Suprapubic skin (tissue), 4 donors: ENCODE data around the gene CDC16. TPM values are rescaled to one million over a fixed set of nuclear protein-coding genes. Genes with fewer than 3 reads are reported as not detected.

Experiments
- DNase-seq, 2 donors: peaks; one replicate each; pipeline ENCODE4 v3.0.0-alpha.2; 2019; ENCODE audit warnings: low spot score in 2 of 2
- H3K27ac ChIP-seq: fragments of 200-600 bp; sonication (generic); one replicate; pipeline ENCODE4 v1.5.1; 2019
- H3K27me3 ChIP-seq: fragments of 200-600 bp; sonication (generic); one replicate; pipeline ENCODE4 v1.5.1; 2019
- H3K36me3 ChIP-seq: fragments of 200-600 bp; sonication (generic); one replicate; pipeline ENCODE4 v1.5.1; 2019
- H3K4me1 ChIP-seq: fragments of 200-600 bp; sonication (generic); one replicate; pipeline ENCODE4 v1.5.1; 2019
- H3K4me3 ChIP-seq: fragments of 200-600 bp; sonication (generic); one replicate; pipeline ENCODE4 v1.5.1; 2019; ENCODE audit warnings: mild to moderate bottlenecking
- H3K9me3 ChIP-seq: fragments of 200-600 bp; sonication (generic); one replicate; pipeline ENCODE4 v1.5.1; 2019
- EP300 ChIP-seq: sonication (generic); formaldehyde crosslinking; IDR thresholded peaks from one replicate; pipeline ENCODE4 v1.6.1; 2017; ENCODE audit warnings: antibody characterized with exemption
- POLR2A ChIP-seq, 2 donors: fragments of 450-650 bp; IDR thresholded peaks; one replicate each; pipeline ENCODE4 v1.6.1; 2017; ENCODE audit warnings: antibody characterized with exemption in 2 of 2, mild to moderate bottlenecking in 2 of 2, moderate library complexity in 2 of 2
- POLR2AphosphoS5 ChIP-seq, 3 donors: sonication (generic); formaldehyde crosslinking; IDR thresholded peaks; one replicate each; pipeline ENCODE4 v1.6.1; 2017; ENCODE audit warnings: antibody characterized with exemption in 3 of 3
- WGBS: methylation state at CpG from one replicate; pipeline ENCODE4 v1.1.5; 2018; 5-methylcytosine and 5-hydroxymethylcytosine counted together
- total RNA-seq, 4 donors: library from RNA; depleted of rRNA; stranded (reverse); fragments of >200 nt; gene quantifications; one replicate each; pipeline ENCODE4 v1.1.0, GENCODE V29; 2016
- TF ChIP-seq, protein P1 (sequence below), 2 donors: fragments of 200-600 bp in 1 of 2; fragments of 450-650 bp in 1 of 2; sonication (generic) in 1 of 2; IDR thresholded peaks; one replicate each; pipeline ENCODE4 v1.5.1; 2016 to 2019; ENCODE audit warnings: antibody characterized with exemption in 2 of 2, mild to moderate bottlenecking in 1 of 2, moderate library complexity in 1 of 2

CDC16 gene
- total RNA-seq, 4 donors from 2014 or later = 42.5 to 210 (median 57.2) TPM

DNA sequence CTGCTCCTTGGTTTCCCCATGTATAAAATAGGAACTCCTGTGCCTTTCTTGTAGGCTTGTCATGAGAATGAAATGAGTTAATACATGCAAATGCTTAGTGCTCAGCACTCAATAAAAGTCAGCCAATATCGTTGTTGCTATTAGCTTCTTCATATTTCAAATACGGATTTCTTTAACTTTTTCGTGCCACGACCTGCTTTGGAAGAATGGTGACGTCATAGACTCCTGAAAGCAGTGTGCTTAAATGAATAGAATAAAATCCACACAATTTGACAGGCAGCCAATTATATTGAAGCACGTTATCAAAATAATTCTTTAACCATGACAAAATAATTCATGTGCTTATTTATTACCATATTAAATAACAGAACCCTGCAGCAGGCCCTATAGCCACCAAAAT, 26.6 kb upstream of the CDC16 start:
- H3K9me3 ChIP-seq = peaks cover 3% of the 10 kb centered on the region
- peaks cover 8% of the 10 kb centered on the region for H3K27me3 ChIP-seq
- no peaks in the 10 kb centered on the region for H3K36me3 ChIP-seq
- H3K4me3 ChIP-seq = no peak overlapping the region
- TF ChIP-seq, protein P1, sequence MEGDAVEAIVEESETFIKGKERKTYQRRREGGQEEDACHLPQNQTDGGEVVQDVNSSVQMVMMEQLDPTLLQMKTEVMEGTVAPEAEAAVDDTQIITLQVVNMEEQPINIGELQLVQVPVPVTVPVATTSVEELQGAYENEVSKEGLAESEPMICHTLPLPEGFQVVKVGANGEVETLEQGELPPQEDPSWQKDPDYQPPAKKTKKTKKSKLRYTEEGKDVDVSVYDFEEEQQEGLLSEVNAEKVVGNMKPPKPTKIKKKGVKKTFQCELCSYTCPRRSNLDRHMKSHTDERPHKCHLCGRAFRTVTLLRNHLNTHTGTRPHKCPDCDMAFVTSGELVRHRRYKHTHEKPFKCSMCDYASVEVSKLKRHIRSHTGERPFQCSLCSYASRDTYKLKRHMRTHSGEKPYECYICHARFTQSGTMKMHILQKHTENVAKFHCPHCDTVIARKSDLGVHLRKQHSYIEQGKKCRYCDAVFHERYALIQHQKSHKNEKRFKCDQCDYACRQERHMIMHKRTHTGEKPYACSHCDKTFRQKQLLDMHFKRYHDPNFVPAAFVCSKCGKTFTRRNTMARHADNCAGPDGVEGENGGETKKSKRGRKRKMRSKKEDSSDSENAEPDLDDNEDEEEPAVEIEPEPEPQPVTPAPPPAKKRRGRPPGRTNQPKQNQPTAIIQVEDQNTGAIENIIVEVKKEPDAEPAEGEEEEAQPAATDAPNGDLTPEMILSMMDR (IDR thresholded peaks at IDR 0.05) = no peak
- no peak for TF ChIP-seq POLR2AphosphoS5 (IDR thresholded peaks at IDR 0.05)
- no peak for TF ChIP-seq EP300
- TF ChIP-seq POLR2A (IDR thresholded peaks at IDR 0.05) = no peak
- 38% methylated on average over 6 of the region's 6 CpGs for WGBS
- no peaks in the 10 kb centered on the region for H3K4me1 ChIP-seq
- no peak overlapping the region for H3K27ac ChIP-seq
- no peak for DNase-seq

DNA sequence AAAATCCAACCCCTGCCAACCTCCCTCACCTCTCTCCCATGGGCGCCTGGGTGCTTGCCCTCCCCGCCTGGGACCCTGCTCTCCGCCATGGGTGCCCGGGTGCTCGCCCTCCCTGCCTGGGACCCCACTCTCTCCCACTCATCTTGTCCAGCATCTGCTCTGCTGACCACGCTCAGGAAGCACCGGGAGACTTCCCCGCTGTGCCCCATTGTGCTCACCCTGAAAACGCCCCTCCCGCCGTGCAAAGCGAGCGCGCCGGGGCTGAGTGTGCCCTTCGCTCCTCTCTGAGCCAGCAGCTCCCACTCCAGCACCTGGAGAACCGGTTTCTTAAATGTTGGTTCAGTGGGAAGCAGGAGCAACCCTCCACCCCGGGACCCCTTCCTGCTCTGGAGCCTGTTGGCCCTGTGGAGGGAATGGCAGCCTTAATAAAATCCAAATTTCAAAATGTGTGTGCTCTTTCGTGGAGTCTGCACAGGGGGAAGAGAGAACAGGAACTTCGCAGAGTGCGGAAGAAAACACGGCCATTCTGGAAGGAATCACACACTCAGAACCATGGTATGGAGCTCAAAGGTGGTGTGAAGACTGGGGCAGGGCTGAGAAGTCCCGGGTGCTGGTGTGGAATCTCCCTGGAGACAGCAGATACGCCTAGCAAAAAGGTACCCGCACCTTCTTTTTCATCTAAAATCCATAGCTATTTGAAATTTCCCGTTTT, 23.1 kb upstream of the CDC16 start:
- H3K4me3 ChIP-seq = no peak overlapping the region
- 67% methylated on average over 26 of the region's 26 CpGs for WGBS
- peaks cover 18% of the 10 kb centered on the region for H3K27me3 ChIP-seq
- no peak for TF ChIP-seq EP300
- TF ChIP-seq POLR2AphosphoS5 (IDR thresholded peaks at IDR 0.05) = no peak
- TF ChIP-seq, protein P1 (IDR thresholded peaks at IDR 0.05) = no peak
- no peak for TF ChIP-seq POLR2A (IDR thresholded peaks at IDR 0.05)
- no peak for DNase-seq
- H3K27ac ChIP-seq = no peak overlapping the region
- no peaks in the 10 kb centered on the region for H3K36me3 ChIP-seq
- H3K4me1 ChIP-seq = no peaks in the 10 kb centered on the region
- peaks cover 3% of the 10 kb centered on the region for H3K9me3 ChIP-seq

- Histone ChIP-seq H3K27me3 (peaks cover 18% of the 10 kb centered on the region), H3K27ac (no peak overlapping the region), H3K4me3 (no peak overlapping the region), H3K9me3 (peaks cover 3% of the 10 kb centered on the region), H3K36me3 (no peaks in the 10 kb centered on the region), H3K4me1 (no peaks in the 10 kb centered on the region)
- no peak for DNase-seq
- WGBS = 67% methylated on average over 6 of the region's 6 CpGs
- TF ChIP-seq EP300 = no peak
- TF ChIP-seq, protein P1 (IDR thresholded peaks at IDR 0.05) = no peak
- TF ChIP-seq POLR2AphosphoS5 (IDR thresholded peaks at IDR 0.05) = no peak
- no peak for TF ChIP-seq POLR2A (IDR thresholded peaks at IDR 0.05)
Measured at GRCh38 chr13:114212158-114212495, 22.6 kb upstream of the CDC16 start.

DNA sequence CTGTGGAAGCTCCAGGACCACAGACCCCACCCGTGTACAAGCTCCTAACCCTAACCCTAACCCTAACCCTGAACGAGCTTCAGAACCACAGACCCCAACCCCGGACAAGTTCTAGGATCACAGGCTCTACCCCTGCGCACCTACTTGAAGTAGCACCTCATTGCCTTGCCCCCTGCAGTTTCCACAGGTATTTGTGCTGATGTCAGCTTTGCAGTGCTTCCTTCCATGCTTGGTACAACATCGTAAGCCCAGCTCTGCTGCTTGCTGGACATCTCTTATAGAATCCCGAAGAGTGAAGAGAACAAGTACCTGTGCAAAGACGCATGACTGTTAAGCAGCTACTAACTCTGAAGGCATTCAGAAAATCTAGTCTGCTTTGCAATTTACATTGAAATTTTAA, 20.7 kb upstream of the CDC16 start:
- peaks cover 18% of the 10 kb centered on the region for H3K27me3 ChIP-seq
- WGBS = 89% methylated on average over 7 of the region's 7 CpGs
- TF ChIP-seq POLR2AphosphoS5 (IDR thresholded peaks at IDR 0.05) (no peak), EP300 (no peak), POLR2A (IDR thresholded peaks at IDR 0.05) (no peak)
- no peaks in the 10 kb centered on the region for H3K36me3 ChIP-seq
- H3K27ac ChIP-seq = no peak overlapping the region
- H3K9me3 ChIP-seq = no peaks in the 10 kb centered on the region
- H3K4me3 ChIP-seq = no peak overlapping the region
- H3K4me1 ChIP-seq = no peaks in the 10 kb centered on the region
- no peak for DNase-seq

DNA sequence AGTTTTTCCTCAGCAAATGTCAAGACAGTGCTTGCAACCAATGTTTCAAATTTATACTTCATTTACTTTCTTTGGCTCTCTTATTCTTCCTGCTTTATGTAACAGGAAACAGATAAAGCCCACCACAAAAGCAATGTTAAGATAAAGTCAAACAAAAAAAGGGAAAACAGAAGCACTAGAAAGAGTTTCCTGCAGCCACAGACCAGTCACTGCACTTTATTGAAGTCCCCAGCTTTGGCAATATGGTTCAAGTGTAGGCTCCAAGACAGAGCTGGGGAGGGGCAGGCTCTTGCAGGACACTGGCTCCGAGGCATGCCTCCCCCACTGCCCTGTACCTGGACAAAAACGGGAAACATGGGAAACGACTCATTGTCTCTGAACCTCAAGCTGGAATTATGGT, 15.3 kb upstream of the CDC16 start:
- no peak for DNase-seq
- no peaks in the 10 kb centered on the region for H3K9me3 ChIP-seq
- H3K4me3 ChIP-seq = no peak overlapping the region
- H3K4me1 ChIP-seq = no peaks in the 10 kb centered on the region
- no peaks in the 10 kb centered on the region for H3K27me3 ChIP-seq
- H3K36me3 ChIP-seq = no peaks in the 10 kb centered on the region
- TF ChIP-seq, protein P1 (IDR thresholded peaks at IDR 0.05) = no peak
- TF ChIP-seq POLR2A (IDR thresholded peaks at IDR 0.05) (no peak), EP300 (no peak), POLR2AphosphoS5 (IDR thresholded peaks at IDR 0.05) (no peak)
- 63% methylated on average over 3 of the region's 3 CpGs for WGBS
- H3K27ac ChIP-seq = no peak overlapping the region
